ENCODE data around the gene SVEP1.

DNA sequence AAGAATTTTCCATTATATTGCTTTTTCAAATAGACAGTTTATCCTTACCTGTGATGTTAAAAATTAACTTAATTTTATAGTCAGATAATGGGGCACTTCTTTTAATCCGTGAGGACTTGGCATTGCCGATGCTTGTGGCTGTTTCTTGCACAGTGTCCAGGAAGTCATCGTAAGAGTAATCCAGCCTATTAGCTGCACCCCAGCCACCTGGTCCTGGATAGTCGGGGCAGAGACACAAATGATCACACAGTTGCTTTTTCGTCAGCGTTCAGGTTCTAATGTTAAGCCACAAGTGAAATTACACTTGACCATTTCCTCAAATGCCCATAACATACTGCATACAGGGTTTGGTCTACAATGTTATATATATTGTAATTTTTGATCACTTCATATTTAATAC is 107.4 kb downstream of the SVEP1 start:
- TF ChIP-seq, protein P1, sequence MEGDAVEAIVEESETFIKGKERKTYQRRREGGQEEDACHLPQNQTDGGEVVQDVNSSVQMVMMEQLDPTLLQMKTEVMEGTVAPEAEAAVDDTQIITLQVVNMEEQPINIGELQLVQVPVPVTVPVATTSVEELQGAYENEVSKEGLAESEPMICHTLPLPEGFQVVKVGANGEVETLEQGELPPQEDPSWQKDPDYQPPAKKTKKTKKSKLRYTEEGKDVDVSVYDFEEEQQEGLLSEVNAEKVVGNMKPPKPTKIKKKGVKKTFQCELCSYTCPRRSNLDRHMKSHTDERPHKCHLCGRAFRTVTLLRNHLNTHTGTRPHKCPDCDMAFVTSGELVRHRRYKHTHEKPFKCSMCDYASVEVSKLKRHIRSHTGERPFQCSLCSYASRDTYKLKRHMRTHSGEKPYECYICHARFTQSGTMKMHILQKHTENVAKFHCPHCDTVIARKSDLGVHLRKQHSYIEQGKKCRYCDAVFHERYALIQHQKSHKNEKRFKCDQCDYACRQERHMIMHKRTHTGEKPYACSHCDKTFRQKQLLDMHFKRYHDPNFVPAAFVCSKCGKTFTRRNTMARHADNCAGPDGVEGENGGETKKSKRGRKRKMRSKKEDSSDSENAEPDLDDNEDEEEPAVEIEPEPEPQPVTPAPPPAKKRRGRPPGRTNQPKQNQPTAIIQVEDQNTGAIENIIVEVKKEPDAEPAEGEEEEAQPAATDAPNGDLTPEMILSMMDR (IDR thresholded peaks at IDR 0.05) = no peak
- TF ChIP-seq EP300 (IDR thresholded peaks at IDR 0.05; ENCODE audit: borderline replicate concordance in 1 of 2, low read depth in 1 of 2, low read length in 1 of 2) (no peak), RAD21 (IDR thresholded peaks at IDR 0.05; ENCODE audit: low read length) (no peak), TEAD4 (IDR thresholded peaks at IDR 0.05; ENCODE audit: borderline replicate concordance, insufficient read depth) (no peak), YY1 (IDR thresholded peaks at IDR 0.05; ENCODE audit: low read depth) (no peak), FOSL2 (IDR thresholded peaks at IDR 0.05; ENCODE audit: borderline replicate concordance, low read depth) (no peak), POLR2AphosphoS5 (IDR thresholded peaks at IDR 0.05; ENCODE audit: low read depth, low read length) (no peak), FOXJ3 (CRISPR knock-in tag; IDR thresholded peaks at IDR 0.05) (no peak)
- TF ChIP-seq, protein P2, sequence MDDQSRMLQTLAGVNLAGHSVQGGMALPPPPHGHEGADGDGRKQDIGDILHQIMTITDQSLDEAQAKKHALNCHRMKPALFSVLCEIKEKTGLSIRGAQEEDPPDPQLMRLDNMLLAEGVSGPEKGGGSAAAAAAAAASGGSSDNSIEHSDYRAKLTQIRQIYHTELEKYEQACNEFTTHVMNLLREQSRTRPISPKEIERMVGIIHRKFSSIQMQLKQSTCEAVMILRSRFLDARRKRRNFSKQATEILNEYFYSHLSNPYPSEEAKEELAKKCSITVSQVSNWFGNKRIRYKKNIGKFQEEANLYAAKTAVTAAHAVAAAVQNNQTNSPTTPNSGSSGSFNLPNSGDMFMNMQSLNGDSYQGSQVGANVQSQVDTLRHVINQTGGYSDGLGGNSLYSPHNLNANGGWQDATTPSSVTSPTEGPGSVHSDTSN (IDR thresholded peaks at IDR 0.05) = no peak

All from SK-N-SH (cell line).